Keratinocyte (primary cell): ENCODE data around the gene KCNE1. TPM values are rescaled to one million over a fixed set of nuclear protein-coding genes. Genes with fewer than 3 reads are reported as not detected.

Experiments
- DNase-seq: peaks from one replicate; pipeline ENCODE4 v3.0.0-alpha.2; 2011; ENCODE audit warnings: low read depth, missing footprints, low spot score
- FAIRE-seq: peaks from 2 replicates; lab custom pipeline; 2011; peaks lifted over from hg19 to GRCh38; lab: Jason Lieb, UNC
- H2AFZ ChIP-seq: 2 replicates; pipeline ENCODE4 v1.6.0; 2012; ENCODE audit warnings: low read length, control low read depth, inconsistent platforms; ENCODE audit not compliant: control insufficient read depth
- H3K27ac ChIP-seq: 2 replicates; pipeline ENCODE4 v1.5.1; 2011; ENCODE audit warnings: low read length; ENCODE audit not compliant: control insufficient read depth, insufficient read depth
- H3K27me3 ChIP-seq: 3 replicates; pipeline ENCODE4 v1.6.0; 2011; ENCODE audit warnings: low read length; ENCODE audit not compliant: control insufficient read depth, insufficient read depth; ENCODE audit errors: extremely low read depth
- H3K36me3 ChIP-seq, 2 experiments: 2 replicates in 1 of 2; 3 replicates in 1 of 2; pipeline ENCODE4 v1.5.1; 2011; ENCODE audit warnings: low read length in 2 of 2, mild to moderate bottlenecking in 1 of 2; ENCODE audit not compliant: control insufficient read depth in 2 of 2, insufficient read depth in 2 of 2; ENCODE audit errors: extremely low read depth in 1 of 2
- H3K4me1 ChIP-seq: 3 replicates; pipeline ENCODE4 v1.5.1; 2011; ENCODE audit warnings: low read length; ENCODE audit not compliant: control insufficient read depth, insufficient read depth; ENCODE audit errors: extremely low read depth
- H3K4me2 ChIP-seq: 3 replicates; pipeline ENCODE4 v1.6.0; 2011; ENCODE audit warnings: low read depth, low read length; ENCODE audit not compliant: control insufficient read depth, insufficient read depth; ENCODE audit errors: extremely low read depth
- H3K4me3 ChIP-seq, 3 experiments: fragments of 200-600 bp in 1 of 3; sonication (generic) in 1 of 3; 2 replicates in 2 of 3; 3 replicates in 1 of 3; pipeline ENCODE4 v1.5.1; 2011 to 2016; ENCODE audit warnings: low read length in 3 of 3, mild to moderate bottlenecking in 3 of 3, control low read depth in 2 of 3, inconsistent platforms in 1 of 3, low read depth in 1 of 3, mixed read lengths in 1 of 3, mixed run types in 1 of 3, moderate library complexity in 1 of 3; ENCODE audit not compliant: control insufficient read depth in 2 of 3, insufficient read depth in 2 of 3; ENCODE audit errors: extremely low read depth in 1 of 3
- H3K79me2 ChIP-seq: 2 replicates; pipeline ENCODE4 v1.6.0; 2012; ENCODE audit warnings: low read length; ENCODE audit not compliant: control insufficient read depth, insufficient read depth
- H3K9ac ChIP-seq: 3 replicates; pipeline ENCODE4 v1.6.0; 2011; ENCODE audit warnings: low read length; ENCODE audit not compliant: control insufficient read depth, insufficient read depth; ENCODE audit errors: extremely low read depth
- H3K9me1 ChIP-seq: 3 replicates; pipeline ENCODE4 v1.6.0; 2011; ENCODE audit warnings: low read length; ENCODE audit not compliant: control insufficient read depth, insufficient read depth; ENCODE audit errors: extremely low read depth
- H3K9me3 ChIP-seq: 2 replicates; pipeline ENCODE4 v1.5.1; 2012; ENCODE audit warnings: low read depth, low read length; ENCODE audit not compliant: control insufficient read depth
- H4K20me1 ChIP-seq: 3 replicates; pipeline ENCODE4 v1.6.0; 2011; ENCODE audit warnings: low read length; ENCODE audit not compliant: control insufficient read depth, insufficient read depth; ENCODE audit errors: extremely low read depth
- EZH2 ChIP-seq: IDR thresholded peaks from one replicate; pipeline ENCODE4 v1.6.1; 2012; ENCODE audit warnings: inconsistent platforms, mild to moderate bottlenecking, low read length, moderate library complexity
- dilution Hi-C: fragments of 300-500 bp; cut with MboI; formaldehyde crosslinking; loops from one replicate; pipeline ENCODE4 v1.7.0; 2020; ENCODE audit warnings: low sequenced_read_pairs; ENCODE audit not compliant: extremely low pct_ligation_motif_present
- polyA plus RNA-seq, 5 experiments: library from polyadenylated mRNA; depleted of rRNA in 3 of 5; stranded (reverse) in 3 of 5; stranded (forward) in 1 of 5; unstranded in 1 of 5; fragments of >200 nt; gene quantifications; 1 replicate in 1 of 5; 2 replicates in 3 of 5; 3 replicates in 1 of 5; pipeline versions ENCODE4 v1.2.1 to v1.2.3, GENCODE V29; 2011 to 2012; ENCODE audit warnings: missing spikeins in 2 of 5, low read depth in 1 of 5, low replicate concordance in 1 of 5
- TF ChIP-seq, protein P1 (sequence below), 3 experiments: IDR thresholded peaks in 1 of 3; conservative IDR thresholded peaks in 1 of 3; optimal IDR thresholded peaks in 1 of 3; 2 replicates in 2 of 3; 3 replicates in 1 of 3; pipeline versions ENCODE3 to v1.5.1; 2011; ENCODE audit warnings: low read length in 3 of 3, mild to moderate bottlenecking in 3 of 3, moderate library complexity in 2 of 3, control low read depth in 1 of 3, inconsistent platforms in 1 of 3; ENCODE audit not compliant: insufficient read depth in 2 of 3; ENCODE audit errors: extremely low read depth in 1 of 3

KCNE1 gene
- polyA plus RNA-seq, 1 donor (not counting 4 experiments of a cell fraction or from before 2014, with no cell fraction given) = 0.08 TPM

DNA sequence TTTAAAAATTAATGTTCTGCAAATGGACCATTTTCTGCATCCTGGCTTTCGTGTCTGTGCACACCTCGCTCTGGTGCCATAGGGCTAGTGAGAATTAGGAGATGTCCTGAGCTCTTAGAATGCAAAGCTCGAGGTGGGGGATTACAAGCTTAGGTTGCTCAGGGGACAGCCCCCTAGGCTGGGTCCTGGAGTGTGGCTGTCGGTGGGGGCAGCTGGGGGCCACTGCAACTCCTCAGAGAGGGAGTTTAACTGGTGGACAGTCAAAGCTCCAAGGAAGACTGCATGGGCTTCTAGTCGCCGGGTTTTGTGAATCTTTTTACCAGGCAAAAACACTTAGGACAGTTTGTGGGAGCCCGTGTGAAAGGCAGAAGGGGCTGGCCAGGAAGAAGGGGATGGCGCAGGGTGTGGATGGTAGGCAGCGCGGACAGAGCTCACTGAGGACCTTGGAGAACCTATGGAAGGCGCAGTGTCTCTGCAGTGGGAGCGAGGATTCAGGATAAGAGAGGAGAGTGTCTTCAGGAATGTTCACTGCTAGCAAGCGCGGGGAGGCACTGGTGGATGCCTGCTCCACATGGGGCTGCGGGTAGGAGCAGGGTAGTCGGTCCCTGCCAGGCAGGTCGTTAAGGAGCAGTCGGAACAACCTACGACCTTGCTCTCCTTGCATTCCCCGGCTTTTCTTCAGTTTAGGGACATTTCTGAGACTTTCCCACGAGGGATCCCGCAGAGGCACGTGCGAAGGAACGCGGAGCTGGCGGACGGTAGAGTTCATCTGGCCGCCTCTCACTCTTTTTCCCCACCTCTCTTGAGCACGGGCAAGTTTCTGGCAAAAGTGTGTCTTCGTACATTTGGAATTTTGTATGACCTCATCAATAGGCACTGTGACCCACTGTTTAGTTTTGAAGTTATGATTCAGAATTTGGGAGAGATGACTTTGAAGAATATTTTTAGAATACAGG is 12.9 kb upstream of the KCNE1 start:
- Histone ChIP-seq H2AFZ (no peak overlapping the region), H4K20me1 (no peaks in the 10 kb centered on the region), H3K9me1 (no peaks in the 10 kb centered on the region), H3K9ac (no peak overlapping the region), H3K4me2 (peak overlapping the region; percentile 100), H3K27me3 (no peaks in the 10 kb centered on the region), H3K27ac (no peak overlapping the region), H3K36me3 (peaks cover 3 to 15% of the 10 kb centered on the region in 2 experiments), H3K4me1 (peaks cover 14% of the 10 kb centered on the region), H3K9me3 (no peaks in the 10 kb centered on the region), H3K4me3 (no peak overlapping the region), H3K79me2 (peaks cover 4% of the 10 kb centered on the region)
- dilution Hi-C loops = no loop called here
- no peak for DNase-seq
- no peak for FAIRE-seq
- TF ChIP-seq EZH2 = no peak
- TF ChIP-seq, protein P1, sequence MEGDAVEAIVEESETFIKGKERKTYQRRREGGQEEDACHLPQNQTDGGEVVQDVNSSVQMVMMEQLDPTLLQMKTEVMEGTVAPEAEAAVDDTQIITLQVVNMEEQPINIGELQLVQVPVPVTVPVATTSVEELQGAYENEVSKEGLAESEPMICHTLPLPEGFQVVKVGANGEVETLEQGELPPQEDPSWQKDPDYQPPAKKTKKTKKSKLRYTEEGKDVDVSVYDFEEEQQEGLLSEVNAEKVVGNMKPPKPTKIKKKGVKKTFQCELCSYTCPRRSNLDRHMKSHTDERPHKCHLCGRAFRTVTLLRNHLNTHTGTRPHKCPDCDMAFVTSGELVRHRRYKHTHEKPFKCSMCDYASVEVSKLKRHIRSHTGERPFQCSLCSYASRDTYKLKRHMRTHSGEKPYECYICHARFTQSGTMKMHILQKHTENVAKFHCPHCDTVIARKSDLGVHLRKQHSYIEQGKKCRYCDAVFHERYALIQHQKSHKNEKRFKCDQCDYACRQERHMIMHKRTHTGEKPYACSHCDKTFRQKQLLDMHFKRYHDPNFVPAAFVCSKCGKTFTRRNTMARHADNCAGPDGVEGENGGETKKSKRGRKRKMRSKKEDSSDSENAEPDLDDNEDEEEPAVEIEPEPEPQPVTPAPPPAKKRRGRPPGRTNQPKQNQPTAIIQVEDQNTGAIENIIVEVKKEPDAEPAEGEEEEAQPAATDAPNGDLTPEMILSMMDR (optimal IDR thresholded peaks at IDR 0.05 in 1 of 3, IDR thresholded peaks at IDR 0.05 in 1 of 3, conservative IDR thresholded peaks at IDR 0.05 in 1 of 3; ENCODE audit: extremely low read depth in 1 of 3, insufficient read depth in 2 of 3, low read length in 3 of 3) = no peak

DNA sequence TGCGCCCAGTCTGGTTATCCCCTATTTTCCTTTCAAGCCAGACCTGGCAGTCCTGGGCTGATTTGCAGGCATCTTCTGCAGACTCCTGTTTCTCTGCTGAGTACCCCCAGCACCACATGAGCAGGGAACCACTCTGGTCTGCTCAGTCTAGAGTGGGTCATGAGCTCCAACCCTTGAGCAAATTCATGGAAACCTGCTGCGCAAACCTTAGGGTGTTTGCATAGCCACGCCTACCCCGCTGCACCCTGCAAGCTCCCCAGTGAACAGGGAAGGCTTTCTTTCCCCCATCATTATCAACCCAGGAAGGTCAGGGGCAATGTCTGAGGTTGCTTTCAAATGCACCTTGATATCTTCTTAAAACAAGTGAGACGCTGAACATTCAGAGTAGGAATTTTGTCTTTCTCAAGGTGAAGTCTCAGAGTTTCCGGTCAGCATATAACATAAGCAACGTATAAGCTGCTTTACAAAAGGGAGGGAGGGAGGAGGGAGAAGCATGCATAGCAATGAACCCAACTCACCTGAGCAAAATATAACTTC is 11.1 kb upstream of the KCNE1 start:
- Histone ChIP-seq H3K9me3 (no peaks in the 10 kb centered on the region), H3K79me2 (peaks cover 4% of the 10 kb centered on the region), H2AFZ (no peak overlapping the region), H3K9ac (no peak overlapping the region), H3K4me3 (no peak overlapping the region), H3K27me3 (no peaks in the 10 kb centered on the region), H3K27ac (no peak overlapping the region), H3K9me1 (no peaks in the 10 kb centered on the region), H3K4me2 (no peak overlapping the region), H4K20me1 (no peaks in the 10 kb centered on the region), H3K4me1 (peaks cover 14% of the 10 kb centered on the region), H3K36me3 (peaks cover 4 to 15% of the 10 kb centered on the region in 2 experiments)
- TF ChIP-seq EZH2 = no peak
- TF ChIP-seq, protein P1 (optimal IDR thresholded peaks at IDR 0.05 in 1 of 3, IDR thresholded peaks at IDR 0.05 in 1 of 3, conservative IDR thresholded peaks at IDR 0.05 in 1 of 3; ENCODE audit: extremely low read depth in 1 of 3, insufficient read depth in 2 of 3, low read length in 3 of 3) = no peak
- dilution Hi-C loops = no loop called here
- FAIRE-seq (no peak), DNase-seq (no peak)
